ENCODE data around the gene PAEP.

PAEP gene

GRCh38 chr9:135611142-135611874 lies 49.8 kb downstream of the PAEP start:
- H3K4me3 ChIP-seq (ENCODE audit: low read depth, low read length) = no peak overlapping the region
- no peak for TF ChIP-seq CTCF (IDR thresholded peaks at IDR 0.05; ENCODE audit: insufficient read depth, low read length, missing control alignments)
- POLR2A ChIA-PET = no interaction called here
- CTCF ChIA-PET = no interaction called here
- no peak for DNase-seq (ENCODE audit: low read depth, low spot score)

- TF ChIP-seq CTCF (IDR thresholded peaks at IDR 0.05; ENCODE audit: insufficient read depth, low read length, missing control alignments) = no peak
- H3K4me3 ChIP-seq (ENCODE audit: low read depth, low read length) = no peak overlapping the region
- DNase-seq (ENCODE audit: low read depth, low spot score) = no peak
- POLR2A ChIA-PET = no interaction called here
- CTCF ChIA-PET = interaction anchor here (1.5 kb wide), 2 partner anchors 8 to 13 kb away, joined by 5 to 6 read pairs; no protein-coding TSS in a partner anchor
These were observed 50.3 kb downstream of the PAEP start for GRCh38 chr9:135611875-135612209.

GRCh38 chr9:135612437-135612836 lies 50.9 kb downstream of the PAEP start:
- no peak for DNase-seq (ENCODE audit: low read depth, low spot score)
- POLR2A ChIA-PET = no interaction called here
- TF ChIP-seq CTCF (IDR thresholded peaks at IDR 0.05; ENCODE audit: insufficient read depth, low read length, missing control alignments) = no peak
- CTCF ChIA-PET = interaction anchor here (1.3 to 1.5 kb wide), 3 partner anchors 8 to 13 kb away, joined by 3 to 6 read pairs (median 5); no protein-coding TSS in a partner anchor
- H3K4me3 ChIP-seq (ENCODE audit: low read depth, low read length) = no peak overlapping the region

- DNase-seq (ENCODE audit: low read depth, low spot score) = no peak
- H3K4me3 ChIP-seq (ENCODE audit: low read depth, low read length) = no peak overlapping the region
- ChIA-PET CTCF (interaction anchor here (1.3 to 1.5 kb wide), 4 partner anchors 9 to 509 kb away, joined by 3 to 6 read pairs (median 4); no protein-coding TSS in a partner anchor), POLR2A (no interaction called here)
- no peak for TF ChIP-seq CTCF (IDR thresholded peaks at IDR 0.05; ENCODE audit: insufficient read depth, low read length, missing control alignments)
These were observed 51.7 kb downstream of the PAEP start for GRCh38 chr9:135612981-135613910.

- DNase-seq (ENCODE audit: low read depth, low spot score) = no peak
- no peak overlapping the region for H3K4me3 ChIP-seq (ENCODE audit: low read depth, low read length)
- ChIA-PET CTCF (interaction anchor here (1.5 to 5.4 kb wide), 2 partner anchors 12 to 508 kb away, joined by 4 to 23 read pairs; no protein-coding TSS in a partner anchor), POLR2A (no interaction called here)
- TF ChIP-seq CTCF (IDR thresholded peaks at IDR 0.05; ENCODE audit: insufficient read depth, low read length, missing control alignments) = no peak
These were observed 52.6 kb downstream of the PAEP start for GRCh38 chr9:135613946-135614805.
